SK-N-SH (cell line): ENCODE measurements around the gene CTSA. TPM values are rescaled to one million over a fixed set of nuclear protein-coding genes. Genes with fewer than 3 reads are reported as not detected.

ENCODE experiments used
- CTCF ChIA-PET: fragments of 300-600, 350-600 bp; formaldehyde crosslinking; extraction: SDS; loops from one replicate; lab custom pipeline; 2021; lab: Yijun Ruan, JAX
- POLR2A ChIA-PET: fragments of 350-600 bp; sonication (Branson Sonifier 250); formaldehyde crosslinking; extraction: SDS; loops from one replicate; lab custom pipeline; 2020; ENCODE audit warnings: antibody characterized with exemption, inconsistent platforms; lab: Yijun Ruan, JAX
- DNase-seq: peaks from one replicate; pipeline ENCODE4 v3.0.0; 2012
- H2AFZ ChIP-seq: fragments of 200-600 bp; sonication (generic); 2 replicates; pipeline ENCODE4 v1.8.1; 2016; ENCODE audit warnings: antibody characterized with exemption, mild to moderate bottlenecking, low read depth
- H3F3A ChIP-seq: fragments of 200-600 bp; sonication (generic); replicated peaks from 2 replicates; pipeline ENCODE3; 2016; ENCODE audit warnings: antibody characterized with exemption, mild to moderate bottlenecking; ENCODE audit not compliant: insufficient read depth
- H3K27ac ChIP-seq, 2 experiments: fragments of 200-500 bp in 1 of 2; fragments of 200-600 bp in 1 of 2; sonication (Bioruptor generic) in 1 of 2; sonication (generic), shearing (Covaris generic) in 1 of 2; 2 replicates each; pipeline versions ENCODE4 v1.5.1 to v1.6.1; 2014 to 2016; ENCODE audit warnings: low read depth in 2 of 2, inconsistent platforms in 1 of 2, low read length in 1 of 2, mild to moderate bottlenecking in 1 of 2, mixed read lengths in 1 of 2
- H3K27me3 ChIP-seq: fragments of 200-600 bp; sonication (generic), shearing (Covaris generic); 2 replicates; pipeline ENCODE4 v1.6.1; 2016; ENCODE audit warnings: mixed run types; ENCODE audit not compliant: insufficient read depth
- H3K36me3 ChIP-seq, 2 experiments: fragments of 200-500 bp in 1 of 2; fragments of 200-600 bp in 1 of 2; sonication (Bioruptor generic) in 1 of 2; sonication (generic) in 1 of 2; replicated peaks in 1 of 2; 2 replicates each; pipeline versions ENCODE3 to v1.5.1; 2014 to 2016; ENCODE audit warnings: low read length in 1 of 2, mild to moderate bottlenecking in 1 of 2; ENCODE audit not compliant: insufficient read depth in 2 of 2, control insufficient read depth in 1 of 2
- H3K4me1 ChIP-seq, 2 experiments: fragments of 200-500 bp in 1 of 2; fragments of 200-600 bp in 1 of 2; sonication (Bioruptor generic) in 1 of 2; sonication (generic), shearing (Covaris generic) in 1 of 2; 2 replicates each; pipeline versions ENCODE4 v1.5.1 to v1.6.1; 2014 to 2016; ENCODE audit warnings: low read depth in 1 of 2, low read length in 1 of 2, mixed run types in 1 of 2; ENCODE audit not compliant: insufficient read depth in 2 of 2, control insufficient read depth in 1 of 2
- H3K4me2 ChIP-seq: fragments of 200-600 bp; sonication (generic), shearing (Covaris generic); 2 replicates; pipeline ENCODE4 v1.6.1; 2017; ENCODE audit warnings: mixed run types
- H3K4me3 ChIP-seq, 2 experiments: fragments of 200-500 bp in 1 of 2; fragments of 200-600 bp in 1 of 2; sonication (Bioruptor generic) in 1 of 2; sonication (generic), shearing (Covaris generic) in 1 of 2; 2 replicates each; pipeline versions ENCODE4 v1.5.1 to v1.8.1; 2014 to 2016; ENCODE audit warnings: low read depth in 2 of 2, inconsistent platforms in 1 of 2, low read length in 1 of 2, mild to moderate bottlenecking in 1 of 2, mixed read lengths in 1 of 2, moderate library complexity in 1 of 2
- H3K79me2 ChIP-seq: fragments of 200-600 bp; sonication (generic); 2 replicates; pipeline ENCODE4 v1.8.1; 2017; ENCODE audit warnings: mild to moderate bottlenecking; ENCODE audit not compliant: insufficient read depth
- H3K9ac ChIP-seq: fragments of 200-600 bp; sonication (generic); 2 replicates; pipeline ENCODE4 v1.6.1; 2017; ENCODE audit warnings: mixed run types
- H3K9me2 ChIP-seq: fragments of 200-600 bp; sonication (generic); 2 replicates; pipeline ENCODE4 v1.6.1; 2017; ENCODE audit warnings: mixed run types
- H3K9me3 ChIP-seq: fragments of 200-600 bp; sonication (generic); 2 replicates; pipeline ENCODE4 v1.6.1; 2017; ENCODE audit warnings: mixed run types, mild to moderate bottlenecking, moderate library complexity
- H4K20me1 ChIP-seq: fragments of 200-600 bp; sonication (generic); 2 replicates; pipeline ENCODE4 v1.6.1; 2017; ENCODE audit warnings: mild to moderate bottlenecking, mixed run types; ENCODE audit not compliant: insufficient read depth
- CHD2 ChIP-seq: fragments of 150-350 bp; IDR thresholded peaks from 2 replicates; pipeline ENCODE4 v1.6.1; 2018; ENCODE audit warnings: low read length; ENCODE audit not compliant: partially characterized antibody
- CTCF ChIP-seq: fragments of 200-600 bp; sonication (generic); IDR thresholded peaks from 2 replicates; pipeline ENCODE4 v1.6.1; 2017; ENCODE audit warnings: antibody characterized with exemption, mild to moderate bottlenecking, moderate library complexity
- EZH2phosphoT487 ChIP-seq: fragments of 200-600 bp; sonication (generic); IDR thresholded peaks from 2 replicates; pipeline ENCODE4 v1.6.1; 2017; ENCODE audit warnings: low read depth, mixed run types, mild to moderate bottlenecking, antibody characterized with exemption, moderate library complexity, borderline replicate concordance
- FOSL2 ChIP-seq: IDR thresholded peaks from 2 replicates; pipeline ENCODE4 v1.4.0; 2012; ENCODE audit warnings: low read depth, mild to moderate bottlenecking, moderate library complexity, borderline replicate concordance
- FOXJ3 ChIP-seq: sonication (generic); formaldehyde crosslinking; IDR thresholded peaks from 2 replicates; pipeline ENCODE4 v1.5.1; 2020; ENCODE audit warnings: mild to moderate bottlenecking, missing genetic modification reagents
- GABPA ChIP-seq: IDR thresholded peaks from 2 replicates; pipeline ENCODE4 v1.4.0; 2012; ENCODE audit warnings: low read depth, mild to moderate bottlenecking
- GATA2 ChIP-seq: sonication (generic); formaldehyde crosslinking; IDR thresholded peaks from 2 replicates; pipeline ENCODE4 v1.5.0; 2020; ENCODE audit warnings: mild to moderate bottlenecking, missing genetic modification reagents
- IRF3 ChIP-seq: fragments of 150-350 bp; IDR thresholded peaks from 2 replicates; pipeline ENCODE4 v1.6.1; 2016; ENCODE audit warnings: mild to moderate bottlenecking, low read depth, low read length
- JUND ChIP-seq: IDR thresholded peaks from 2 replicates; pipeline ENCODE4 v1.4.0; 2012
- MEF2A ChIP-seq: IDR thresholded peaks from 2 replicates; pipeline ENCODE4 v1.4.0; 2012; ENCODE audit warnings: low read depth, borderline replicate concordance
- MXI1 ChIP-seq: IDR thresholded peaks from 2 replicates; pipeline ENCODE4 v1.6.1; 2012; ENCODE audit warnings: mild to moderate bottlenecking, low read depth, low read length, improper control_type of control experiment
- NFIC ChIP-seq: IDR thresholded peaks from 2 replicates; pipeline ENCODE4 v1.4.0; 2012; ENCODE audit warnings: borderline replicate concordance
- NRF1 ChIP-seq: IDR thresholded peaks from 2 replicates; pipeline ENCODE4 v1.6.1; 2012; ENCODE audit warnings: low read depth, mild to moderate bottlenecking, low read length
- PBX3 ChIP-seq: IDR thresholded peaks from 2 replicates; pipeline ENCODE4; 2012
- POLR2AphosphoS5 ChIP-seq: IDR thresholded peaks from 2 replicates; pipeline ENCODE4 v1.6.1; 2012; ENCODE audit warnings: low read depth, low read length
- RAD21 ChIP-seq: IDR thresholded peaks from 2 replicates; pipeline ENCODE4 v1.6.1; 2012; ENCODE audit warnings: mild to moderate bottlenecking, low read length
- RCOR1 ChIP-seq: fragments of 150-350 bp; IDR thresholded peaks from 2 replicates; pipeline ENCODE4 v1.6.1; 2017; ENCODE audit warnings: antibody characterized with exemption, low read length
- RXRA ChIP-seq: IDR thresholded peaks from 2 replicates; pipeline ENCODE4 v1.4.0; 2012; ENCODE audit warnings: low read depth, mild to moderate bottlenecking, borderline replicate concordance
- SIN3A ChIP-seq: IDR thresholded peaks from 2 replicates; pipeline ENCODE4 v1.6.1; 2012; ENCODE audit warnings: low read depth, mild to moderate bottlenecking, low read length, moderate library complexity, borderline replicate concordance
- TEAD4 ChIP-seq: IDR thresholded peaks from 2 replicates; pipeline ENCODE4 v1.4.0; 2012; ENCODE audit warnings: mild to moderate bottlenecking, borderline replicate concordance; ENCODE audit not compliant: insufficient read depth
- ZBTB33 ChIP-seq: IDR thresholded peaks from 2 replicates; pipeline ENCODE4 v1.4.0; 2012; ENCODE audit warnings: low read depth, borderline replicate concordance
- WGBS: methylation state at CpG from one replicate; pipeline ENCODE4 v1.1.6; 2017; ENCODE audit warnings: low lambda C conversion rate; 5-methylcytosine and 5-hydroxymethylcytosine counted together
- polyA plus RNA-seq, 3 experiments: library from polyadenylated mRNA; depleted of rRNA; stranded (reverse); fragments of >200 nt; gene quantifications; 2 replicates each; pipeline ENCODE4 v1.2.3, GENCODE V29; 2012

Gene CTSA
- polyA plus RNA-seq, 1 of the 3 experiments (the other 2 are of a cell fraction), result 338 TPM

GRCh38 chr20:45937765-45938164 is 46.6 kb downstream of the CTSA start:
- peaks cover 11% of the 10 kb centered on the region for H3F3A ChIP-seq
- H3K9me3 ChIP-seq, result no peaks in the 10 kb centered on the region
- peaks cover 57% of the 10 kb centered on the region for H3K79me2 ChIP-seq
- CTCF ChIA-PET, result interaction anchor here (0.9 to 5.0 kb wide), 5 partner anchors 11 to 48 kb away, joined by 3 to 24 read pairs (median 4); no protein-coding TSS in a partner anchor
- peaks cover 37 to 42% of the 10 kb centered on the region in 2 experiments for H3K36me3 ChIP-seq
- POLR2A ChIA-PET, result no interaction called here
- H3K4me1 ChIP-seq, result peaks cover 10 to 26% of the 10 kb centered on the region in 2 experiments; a peak in 3 of 4 replicates
- H3K9ac ChIP-seq, result no peak overlapping the region
- no peak overlapping the region for H3K4me2 ChIP-seq
- H3K4me3 ChIP-seq, result no peak overlapping the region
- no peaks in the 10 kb centered on the region for H3K27me3 ChIP-seq
- H4K20me1 ChIP-seq, result peaks cover 20% of the 10 kb centered on the region; the same call in 1 of the 2 replicates
- no peak overlapping the region for H3K27ac ChIP-seq
- no peaks in the 10 kb centered on the region for H3K9me2 ChIP-seq
- H2AFZ ChIP-seq, result no peak overlapping the region
- TF ChIP-seq RAD21 (no peak), MXI1 (no peak), ZBTB33 (no peak), NRF1 (no peak), FOXJ3 (no peak), GATA2 (CRISPR knock-in tag) (no peak), RCOR1 (no peak), TEAD4 (no peak), GABPA (no peak)
- no peak for DNase-seq
- WGBS, result 56% methylated on average over 2 of the region's 2 CpGs

GRCh38 chr20:45938727-45939438 is 47.7 kb downstream of the CTSA start:
- Histone ChIP-seq H3F3A (peaks cover 10% of the 10 kb centered on the region), H4K20me1 (peaks cover 14% of the 10 kb centered on the region; the same call in 1 of the 2 replicates), H3K27ac (no peak overlapping the region), H3K36me3 (peaks cover 46 to 53% of the 10 kb centered on the region in 2 experiments), H3K9me2 (no peaks in the 10 kb centered on the region), H3K4me3 (no peak overlapping the region), H3K4me2 (no peak overlapping the region), H3K9me3 (no peaks in the 10 kb centered on the region), H3K9ac (no peak overlapping the region), H3K27me3 (no peaks in the 10 kb centered on the region), H3K4me1 (peaks cover 4 to 19% of the 10 kb centered on the region in 2 experiments; a peak in 3 of 4 replicates), H3K79me2 (peaks cover 46% of the 10 kb centered on the region), H2AFZ (no peak overlapping the region)
- POLR2A ChIA-PET, result interaction anchor here (1.7 kb wide), 1 partner anchor 10 kb away, joined by 6 read pairs; no protein-coding TSS in a partner anchor
- CTCF ChIA-PET, result interaction anchor here (0.9 to 5.0 kb wide), 4 partner anchors 25 to 140 kb away, joined by 3 to 24 read pairs (median 4); no protein-coding TSS in a partner anchor
- no peak for DNase-seq
- 95% methylated on average over 10 of the region's 13 CpGs for WGBS
- no peak for TF ChIP-seq EZH2phosphoT487
- TF ChIP-seq SIN3A, result no peak
- no peak for TF ChIP-seq FOXJ3
- TF ChIP-seq RCOR1, result no peak
- no peak for TF ChIP-seq RAD21
- TF ChIP-seq GABPA, result no peak
- no peak for TF ChIP-seq GATA2 (CRISPR knock-in tag)
- no peak for TF ChIP-seq CHD2
- TF ChIP-seq NFIC, result no peak
- TF ChIP-seq FOSL2, result no peak
- TF ChIP-seq IRF3, result no peak
- TF ChIP-seq CTCF, result no peak
- no peak for TF ChIP-seq JUND
- no peak for TF ChIP-seq PBX3
- no peak for TF ChIP-seq RXRA
- TF ChIP-seq MEF2A, result no peak
- no peak for TF ChIP-seq POLR2AphosphoS5
